Smooth muscle cell of bladder (primary cell): ENCODE data around the gene PDGFC. TPM values are rescaled to one million over a fixed set of nuclear protein-coding genes. Genes with fewer than 3 reads are reported as not detected.

ENCODE experiments used
- total RNA-seq: library from RNA; depleted of rRNA; stranded (reverse); fragments of >200 nt; gene quantifications from 2 replicates; pipeline ENCODE4 v1.2.3, GENCODE V29; 2014

PDGFC gene, protein sequence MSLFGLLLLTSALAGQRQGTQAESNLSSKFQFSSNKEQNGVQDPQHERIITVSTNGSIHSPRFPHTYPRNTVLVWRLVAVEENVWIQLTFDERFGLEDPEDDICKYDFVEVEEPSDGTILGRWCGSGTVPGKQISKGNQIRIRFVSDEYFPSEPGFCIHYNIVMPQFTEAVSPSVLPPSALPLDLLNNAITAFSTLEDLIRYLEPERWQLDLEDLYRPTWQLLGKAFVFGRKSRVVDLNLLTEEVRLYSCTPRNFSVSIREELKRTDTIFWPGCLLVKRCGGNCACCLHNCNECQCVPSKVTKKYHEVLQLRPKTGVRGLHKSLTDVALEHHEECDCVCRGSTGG
- 21.6 and 31.6 TPM in 2 replicates for total RNA-seq

DNA sequence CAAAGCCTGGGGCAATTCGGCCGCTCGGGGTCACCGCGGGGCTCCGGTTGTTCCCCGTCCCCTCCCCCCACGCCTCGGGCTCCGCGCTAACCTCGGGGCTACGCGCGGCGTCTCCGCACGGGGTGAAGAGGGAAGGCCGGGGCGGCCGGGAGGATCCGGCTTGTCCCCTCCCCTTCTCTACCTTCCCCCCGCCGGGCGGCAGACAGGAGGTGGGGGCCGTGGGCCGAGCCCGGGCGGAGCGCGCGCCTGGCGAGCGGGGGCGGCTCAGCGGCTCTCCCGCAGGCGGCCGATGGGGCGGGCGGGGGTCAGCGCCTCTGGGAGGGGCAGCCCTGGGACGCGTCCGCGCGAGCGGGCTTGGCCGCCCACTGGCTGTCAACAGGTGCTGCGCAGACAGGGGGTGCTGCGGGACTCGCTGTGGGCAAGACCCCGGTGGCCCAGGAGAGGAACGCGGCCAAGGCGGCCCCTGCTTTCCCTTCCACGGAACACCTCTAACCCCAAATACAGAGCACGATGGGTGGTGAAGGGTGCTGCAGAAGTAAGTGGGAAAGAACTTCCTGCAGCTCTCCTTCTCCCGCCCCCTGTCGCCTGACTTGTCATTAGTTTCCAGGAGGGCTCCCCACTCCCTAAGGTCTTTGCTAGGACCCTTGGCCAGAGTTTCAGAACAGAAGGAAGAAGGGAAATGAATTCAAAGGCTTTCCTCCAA is at the start of gene PDGFC:
Gene PDGFC, minus strand, starts transcription at position 124 of the 703 bp plus-strand sequence. CDS start 896 bp downstream, outside the sequence.

Other genes starting within 250 kb of the PDGFC start
- gene GLRB, start 104.4 kb upstream of the PDGFC start, total RNA-seq = 5.8 and 10.2 TPM in 2 replicates
- not detected in 2 replicates for gene GRIA2, start 248.9 kb upstream of the PDGFC start, total RNA-seq